ENCODE measurements around the gene CSF3. TPM values are rescaled to one million over a fixed set of nuclear protein-coding genes. Genes with fewer than 3 reads are reported as not detected.

CSF3 gene
- total RNA-seq, 4 donors from 2014 or later: 2.6 to 38.9 TPM; not detected in 2

GRCh38 chr17:40056379-40057015 is 41.3 kb downstream of the CSF3 start:
- H3K4me1 ChIP-seq: peaks cover 5 to 32% (median 11%) of the 10 kb centered on the region in 4 donors
- WGBS, 2 donors (ENCODE audit: low coverage in 1 of 2): 85 to 100% methylated on average over 1 to 6 of the region's 6 CpGs
- intact Hi-C loops (cut with DNase I; ENCODE audit: low total_unique reads): no loop called here

GRCh38 chr17:40058186-40058784 is 43.0 kb downstream of the CSF3 start:
- in situ Hi-C loops (cut with MboI; ENCODE audit: low pct_ligation_motif_present in 1 of 4, low pct_unique_long_range_greater_than_20kb in 1 of 4, low sequenced_read_pairs in 3 of 4) (no loop called here), intact Hi-C loops (cut with DNase I; ENCODE audit: low total_unique reads) (no loop called here)
- Histone ChIP-seq H3K27me3 (no peaks in the 10 kb centered on the region), H3K9me3 (no peaks in the 10 kb centered on the region), H3K36me3 (no peaks in the 10 kb centered on the region), H3K4me1 (peaks cover 12 to 34% (median 18%) of the 10 kb centered on the region in 4 donors), H3K27ac (peak overlapping the region; percentile 70 to 83 (median 72)), H3K4me3 (no peak overlapping the region)
- no peak for DNase-seq
- WGBS, 2 donors (ENCODE audit: low coverage in 1 of 2): 16 to 53% methylated on average over 7 to 8 of the region's 8 CpGs
- TF ChIP-seq POLR2AphosphoS5 (IDR thresholded peaks at IDR 0.05) (no peak), POLR2A (IDR thresholded peaks at IDR 0.05) (no peak), EP300 (IDR thresholded peaks at IDR 0.05; ENCODE audit: low read depth) (no peak), CTCF (IDR thresholded peaks at IDR 0.05) (no peak)

More at GRCh38 chr17:40056379-40057015, 41.3 kb downstream of the CSF3 start:
- Histone ChIP-seq H3K4me3 (no peak overlapping the region), H3K27ac (no peak overlapping the region), H3K9me3 (no peaks in the 10 kb centered on the region), H3K27me3 (no peaks in the 10 kb centered on the region), H3K36me3 (no peaks in the 10 kb centered on the region)
- in situ Hi-C loops (cut with MboI; ENCODE audit: low pct_ligation_motif_present in 1 of 4, low pct_unique_long_range_greater_than_20kb in 1 of 4, low sequenced_read_pairs in 3 of 4): no loop called here
- TF ChIP-seq POLR2A (IDR thresholded peaks at IDR 0.05) (no peak), CTCF (IDR thresholded peaks at IDR 0.05) (no peak), POLR2AphosphoS5 (IDR thresholded peaks at IDR 0.05) (no peak), EP300 (IDR thresholded peaks at IDR 0.05; ENCODE audit: low read depth) (no peak)
- DNase-seq: no peak

GRCh38 chr17:40058865-40059264 is 43.6 kb downstream of the CSF3 start:
- in situ Hi-C loops (cut with MboI; ENCODE audit: low pct_ligation_motif_present in 1 of 4, low pct_unique_long_range_greater_than_20kb in 1 of 4, low sequenced_read_pairs in 3 of 4): no loop called here
- H3K4me1 ChIP-seq: peaks cover 9 to 30% (median 14%) of the 10 kb centered on the region in 4 donors
- H3K4me3 ChIP-seq: no peak overlapping the region
- H3K9me3 ChIP-seq: no peaks in the 10 kb centered on the region
- DNase-seq: no peak
- H3K27ac ChIP-seq: peak overlapping the region; percentile 70 to 83 (median 72)
- no peaks in the 10 kb centered on the region for H3K36me3 ChIP-seq
- no peak for TF ChIP-seq EP300 (IDR thresholded peaks at IDR 0.05; ENCODE audit: low read depth)
- TF ChIP-seq CTCF (IDR thresholded peaks at IDR 0.05): no peak
- no peak for TF ChIP-seq POLR2AphosphoS5 (IDR thresholded peaks at IDR 0.05)
- TF ChIP-seq POLR2A (IDR thresholded peaks at IDR 0.05): no peak
- intact Hi-C loops (cut with DNase I; ENCODE audit: low total_unique reads): no loop called here
- WGBS, 2 donors (ENCODE audit: low coverage in 1 of 2): 96 to 100% methylated on average over 1 of the region's 1 CpG
- H3K27me3 ChIP-seq: no peaks in the 10 kb centered on the region

DNA sequence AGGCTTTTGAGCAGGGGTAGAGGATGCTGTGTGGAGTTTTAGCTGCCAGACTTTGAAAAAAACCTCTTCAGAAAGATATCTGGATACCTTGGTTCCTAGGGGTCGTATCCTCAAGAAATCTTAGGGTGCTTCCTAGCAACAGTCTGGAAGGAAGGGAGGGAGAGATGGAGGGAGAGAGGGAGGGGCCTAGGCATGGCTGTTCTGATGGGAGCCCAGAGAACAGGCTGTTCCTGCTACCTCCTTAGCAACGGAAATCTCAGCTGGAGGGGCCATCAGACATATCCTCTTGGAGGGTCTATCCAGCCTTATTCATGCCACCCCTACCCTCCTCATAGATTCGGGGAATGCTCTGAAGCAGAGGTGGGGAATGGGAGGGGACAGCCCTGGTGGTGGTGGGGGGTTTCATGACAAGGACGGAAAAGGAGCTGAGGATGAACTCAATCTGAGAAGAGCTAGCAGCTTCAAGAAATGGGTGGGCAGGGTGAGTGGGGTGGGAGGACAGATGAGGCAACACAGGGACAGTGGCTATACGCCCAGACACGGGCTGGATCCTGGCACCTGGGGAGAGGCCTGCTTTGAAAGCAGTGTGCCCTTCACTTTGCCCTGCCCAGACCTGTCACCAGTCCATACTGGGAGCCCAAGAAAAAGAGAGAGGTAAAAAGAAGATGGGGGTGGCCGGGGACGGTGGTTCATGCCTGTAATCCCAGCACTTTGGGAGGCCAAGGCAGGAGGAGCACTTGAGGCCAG is 44.7 kb downstream of the CSF3 start:
- Histone ChIP-seq H3K27me3 (no peaks in the 10 kb centered on the region), H3K4me1 (peaks cover 19 to 35% (median 22%) of the 10 kb centered on the region in 4 donors), H3K36me3 (no peaks in the 10 kb centered on the region), H3K9me3 (no peaks in the 10 kb centered on the region), H3K4me3 (no peak overlapping the region), H3K27ac (peak overlapping the region in 3 of 4 donors; percentile 10 to 83 (median 73))
- TF ChIP-seq EP300 (IDR thresholded peaks at IDR 0.05; ENCODE audit: low read depth) (no peak), POLR2AphosphoS5 (IDR thresholded peaks at IDR 0.05) (no peak), CTCF (IDR thresholded peaks at IDR 0.05) (no peak), POLR2A (IDR thresholded peaks at IDR 0.05) (no peak)
- 43 to 80% methylated on average over 2 to 8 of the region's 8 CpGs for WGBS, 2 donors (ENCODE audit: low coverage in 1 of 2)
- in situ Hi-C loops (cut with MboI; ENCODE audit: low pct_ligation_motif_present in 1 of 4, low pct_unique_long_range_greater_than_20kb in 1 of 4, low sequenced_read_pairs in 3 of 4): loop anchor here in 1 of 4 donors (10.0 kb wide), 1 partner anchor 55 kb away; no protein-coding TSS in a partner anchor
- DNase-seq: no peak
- intact Hi-C loops (cut with DNase I; ENCODE audit: low total_unique reads): loop anchor here (5.0 kb wide), 1 partner anchor 52 kb away; no protein-coding TSS in a partner anchor

Measured in transverse colon (tissue), 4 donors.